ENCODE results near the gene APOBEC3H.

- no peak for TF ChIP-seq POLR2A (IDR thresholded peaks at IDR 0.05; ENCODE audit: low read length)
- no peak for TF ChIP-seq GATA1 (IDR thresholded peaks at IDR 0.05; ENCODE audit: low read depth, low read length)
Measured at GRCh38 chr22:39055658-39056057, 41.4 kb upstream of the APOBEC3H start.
